OCI-LY3 (cell line): Measurements from ENCODE around the gene SLC22A4.

Experiments used
- EZH2phosphoT487 ChIP-seq: fragments of 200-600 bp; shearing (Covaris generic); IDR thresholded peaks from 2 replicates; pipeline ENCODE4 v1.6.1; 2018; ENCODE audit warnings: antibody characterized with exemption, mixed run types, low read depth
- TF ChIP-seq, protein P1 (sequence below): fragments of 200-600, 300-600 bp; sonication (generic); IDR thresholded peaks from 2 replicates; pipeline ENCODE4 v1.5.1; 2014; ENCODE audit warnings: antibody characterized with exemption, low read length, low read depth

DNA sequence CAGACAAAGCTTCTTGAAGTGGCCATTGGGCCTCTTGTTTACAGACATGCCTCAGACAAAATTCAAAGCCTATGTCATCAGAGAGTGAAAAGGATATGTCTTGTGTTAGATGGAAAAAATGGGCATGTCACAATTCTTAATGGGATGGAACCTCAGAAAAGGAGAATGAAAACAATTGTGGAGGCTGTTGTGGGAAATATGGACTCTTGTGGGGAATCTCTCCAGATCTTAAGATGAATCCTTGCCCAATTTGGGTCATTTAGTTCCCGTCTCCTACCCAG is 94.8 kb downstream of the SLC22A4 start:
- TF ChIP-seq, protein P1, sequence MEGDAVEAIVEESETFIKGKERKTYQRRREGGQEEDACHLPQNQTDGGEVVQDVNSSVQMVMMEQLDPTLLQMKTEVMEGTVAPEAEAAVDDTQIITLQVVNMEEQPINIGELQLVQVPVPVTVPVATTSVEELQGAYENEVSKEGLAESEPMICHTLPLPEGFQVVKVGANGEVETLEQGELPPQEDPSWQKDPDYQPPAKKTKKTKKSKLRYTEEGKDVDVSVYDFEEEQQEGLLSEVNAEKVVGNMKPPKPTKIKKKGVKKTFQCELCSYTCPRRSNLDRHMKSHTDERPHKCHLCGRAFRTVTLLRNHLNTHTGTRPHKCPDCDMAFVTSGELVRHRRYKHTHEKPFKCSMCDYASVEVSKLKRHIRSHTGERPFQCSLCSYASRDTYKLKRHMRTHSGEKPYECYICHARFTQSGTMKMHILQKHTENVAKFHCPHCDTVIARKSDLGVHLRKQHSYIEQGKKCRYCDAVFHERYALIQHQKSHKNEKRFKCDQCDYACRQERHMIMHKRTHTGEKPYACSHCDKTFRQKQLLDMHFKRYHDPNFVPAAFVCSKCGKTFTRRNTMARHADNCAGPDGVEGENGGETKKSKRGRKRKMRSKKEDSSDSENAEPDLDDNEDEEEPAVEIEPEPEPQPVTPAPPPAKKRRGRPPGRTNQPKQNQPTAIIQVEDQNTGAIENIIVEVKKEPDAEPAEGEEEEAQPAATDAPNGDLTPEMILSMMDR: no peak
- no peak for TF ChIP-seq EZH2phosphoT487
